Omental fat pad (tissue), 4 donors: ENCODE measurements around the gene C5AR2. TPM values are rescaled to one million over a fixed set of nuclear protein-coding genes. Genes with fewer than 3 reads are reported as not detected.

ENCODE experiments used
- ATAC-seq: fragments of 150-250 bp; one replicate; pipeline ENCODE4 v1.9.1; 2016; ENCODE audit warnings: mild to moderate bottlenecking, moderate library complexity; ENCODE audit not compliant: low FRiP score
- DNase-seq: peaks from one replicate; pipeline ENCODE4 v3.0.0-alpha.2; 2019; ENCODE audit warnings: low spot score
- CTCF ChIP-seq, 3 donors: fragments of 450-650 bp; IDR thresholded peaks; one replicate each; pipeline ENCODE4 v1.5.1; 2016 to 2017; ENCODE audit warnings: antibody characterized with exemption in 3 of 3, mild to moderate bottlenecking in 3 of 3, moderate library complexity in 2 of 3
- total RNA-seq, 4 donors: library from RNA; depleted of rRNA; stranded (reverse); fragments of >200 nt; gene quantifications; one replicate each; pipeline ENCODE4 v1.1.0, GENCODE V29; 2016

The C5AR2 gene
- total RNA-seq, 4 donors from 2014 or later, result 5.4 to 16.9 (median 12.9) TPM

DNA sequence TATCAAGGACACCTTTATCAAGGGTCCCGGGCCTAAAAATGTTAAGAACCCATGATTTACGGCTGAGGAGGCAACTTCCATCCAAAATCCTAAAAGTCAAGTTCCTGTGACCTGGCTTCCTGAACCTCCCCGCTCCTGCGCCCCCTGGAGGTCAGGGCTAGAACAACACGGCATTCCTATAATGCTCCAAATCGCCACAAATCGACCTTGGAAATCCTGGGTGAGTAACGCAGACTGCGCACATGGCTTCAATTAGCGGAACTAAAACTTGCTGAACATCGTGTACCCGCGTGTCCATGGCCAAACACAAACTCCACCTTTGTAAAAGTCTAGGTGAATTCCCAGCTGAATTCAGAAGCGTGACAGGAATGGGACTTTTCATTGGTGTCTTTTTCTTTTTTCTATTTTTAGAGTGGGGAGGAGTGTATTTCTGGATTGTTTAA, 26.6 kb upstream of the C5AR2 start:
- TF ChIP-seq CTCF (IDR thresholded peaks at IDR 0.05), result peak in 1 of 3 donors; percentile 43
- DNase-seq, result peak; percentile 70
- peak; percentile 84 for ATAC-seq

- DNase-seq, result no peak
- no peak for ATAC-seq
- TF ChIP-seq CTCF (IDR thresholded peaks at IDR 0.05), result no peak
These were observed 25.7 kb upstream of the C5AR2 start for GRCh38 chr19:47306303-47306702.

DNA sequence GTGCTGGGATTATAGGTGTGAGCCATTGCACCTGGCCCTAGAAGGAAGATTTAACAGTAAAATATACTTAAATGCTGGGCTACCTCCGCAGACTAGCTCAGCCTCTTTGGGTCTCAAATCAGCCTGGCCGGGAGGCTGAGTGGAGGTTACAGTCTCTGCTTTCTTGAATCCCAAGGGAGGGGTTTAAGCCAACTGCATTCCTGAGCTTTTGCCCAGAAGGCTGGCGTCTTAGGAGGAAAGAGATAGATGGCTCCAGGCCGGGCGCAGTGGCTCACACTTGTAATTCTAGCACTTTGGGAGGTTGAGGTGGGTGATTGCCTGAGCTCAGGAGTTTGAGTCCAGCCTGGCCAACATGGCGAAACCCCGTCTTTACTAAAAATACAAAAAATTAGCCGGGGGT, 22.9 kb upstream of the C5AR2 start:
- ATAC-seq, result no peak
- no peak for DNase-seq
- no peak for TF ChIP-seq CTCF (IDR thresholded peaks at IDR 0.05)

DNA sequence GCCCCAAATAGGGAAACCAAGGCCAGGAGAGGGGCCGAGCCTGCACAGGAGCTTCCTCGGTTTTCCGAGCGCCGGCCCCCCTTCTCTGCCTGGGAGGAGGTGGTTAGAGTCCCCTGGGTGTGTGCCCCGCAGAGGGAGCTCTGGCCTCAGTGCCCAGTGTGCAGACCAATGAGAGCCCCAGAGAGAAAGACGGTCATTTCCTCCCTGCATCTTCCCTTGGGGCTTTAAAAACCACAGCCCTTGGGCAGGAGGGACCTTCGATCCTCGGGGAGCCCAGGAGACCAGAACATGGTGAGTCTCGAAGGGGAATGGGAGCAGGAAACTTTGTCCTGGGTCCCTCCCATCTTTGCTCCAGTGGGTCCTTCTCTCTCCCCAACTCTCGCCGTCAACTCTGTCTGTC, 22.4 kb upstream of the C5AR2 start, which contains the start of gene C5AR1:
Gene C5AR1 (plus strand): TSS at position 254 of the 400 bp plus-strand sequence. CDS start 35 bp downstream, at position 289.
- no peak for TF ChIP-seq CTCF (IDR thresholded peaks at IDR 0.05)
- DNase-seq (no peak), ATAC-seq (peak; percentile 25)

- no peak for ATAC-seq
- no peak for DNase-seq
- no peak for TF ChIP-seq CTCF (IDR thresholded peaks at IDR 0.05)
These were observed 21.7 kb upstream of the C5AR2 start for GRCh38 chr19:47310323-47310722.

- TF ChIP-seq CTCF (IDR thresholded peaks at IDR 0.05), result no peak
- no peak for ATAC-seq
- DNase-seq, result no peak
These were observed 21.2 kb upstream of the C5AR2 start for GRCh38 chr19:47310819-47311218.

DNA sequence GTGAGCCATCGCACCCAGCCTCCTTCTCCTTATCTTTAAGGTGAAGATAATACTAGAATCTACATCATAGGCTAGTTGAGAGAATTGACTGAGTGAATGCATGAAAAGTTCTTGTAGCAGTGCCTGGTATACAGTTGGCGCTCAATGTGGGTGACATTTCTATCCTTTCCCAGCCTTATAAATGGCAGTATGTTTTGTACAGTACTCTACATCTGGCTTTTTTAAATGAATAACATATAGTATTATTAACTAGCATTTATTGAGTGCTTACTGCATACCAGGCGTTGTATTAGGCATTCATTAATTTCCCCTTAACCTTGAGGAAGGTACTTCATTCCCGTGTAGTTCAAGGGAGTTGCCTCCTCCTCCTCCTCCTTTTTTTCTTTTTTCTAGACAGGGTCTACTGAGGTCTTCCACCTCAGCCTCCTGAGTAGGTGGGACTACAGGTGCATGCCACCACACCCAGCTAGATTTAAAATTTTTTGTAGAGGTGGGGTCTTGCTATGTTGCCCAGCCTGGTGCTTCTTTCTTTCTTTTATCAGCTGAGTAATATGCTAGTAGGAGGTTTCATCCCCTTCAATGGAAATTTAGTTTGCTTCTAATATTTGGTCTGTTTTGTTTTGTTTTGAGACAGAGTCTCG, 19.5 kb upstream of the C5AR2 start:
- ATAC-seq, result no peak
- TF ChIP-seq CTCF (IDR thresholded peaks at IDR 0.05), result no peak

More for the DNA sequence above, 19.5 kb upstream of the C5AR2 start:
- DNase-seq, result no peak
